ENCODE measurements around the gene FNIP1. TPM values are rescaled to one million over a fixed set of nuclear protein-coding genes. Genes with fewer than 3 reads are reported as not detected.

Gene FNIP1
- total RNA-seq, 4 donors from 2014 or later: 24.3 to 54.9 (median 40.8) TPM

GRCh38 chr5:131756942-131757341, 39.9 kb downstream of the FNIP1 start:
- WGBS, 2 donors (ENCODE audit: low coverage in 1 of 2): 33 to 36% methylated on average over 1 of the region's 1 CpG
- TF ChIP-seq CTCF (IDR thresholded peaks at IDR 0.05) (no peak), POLR2A (IDR thresholded peaks at IDR 0.05) (no peak), POLR2AphosphoS5 (IDR thresholded peaks at IDR 0.05) (no peak), EP300 (IDR thresholded peaks at IDR 0.05; ENCODE audit: low read depth) (no peak)
- H3K4me3 ChIP-seq: no peak overlapping the region
- no peaks in the 10 kb centered on the region for H3K9me3 ChIP-seq
- no peak for DNase-seq
- in situ Hi-C loops (cut with MboI; ENCODE audit: low pct_ligation_motif_present in 1 of 4, low pct_unique_long_range_greater_than_20kb in 1 of 4, low sequenced_read_pairs in 3 of 4) (no loop called here), intact Hi-C loops (cut with DNase I; ENCODE audit: low total_unique reads) (no loop called here)
- no peaks in the 10 kb centered on the region for H3K27me3 ChIP-seq
- H3K36me3 ChIP-seq: no peaks in the 10 kb centered on the region
- no peak overlapping the region for H3K27ac ChIP-seq
- H3K4me1 ChIP-seq: peaks cover 0 to 35% (median 13%) of the 10 kb centered on the region in 4 donors

- peaks cover 0 to 29% (median 11%) of the 10 kb centered on the region in 4 donors for H3K4me1 ChIP-seq
- no peaks in the 10 kb centered on the region for H3K27me3 ChIP-seq
- intact Hi-C loops (cut with DNase I; ENCODE audit: low total_unique reads): no loop called here
- H3K4me3 ChIP-seq: no peak overlapping the region
- 67 to 88% methylated on average over 1 of the region's 1 CpG for WGBS, 2 donors (ENCODE audit: low coverage in 1 of 2)
- no peak for DNase-seq
- H3K27ac ChIP-seq: no peak overlapping the region
- TF ChIP-seq CTCF (IDR thresholded peaks at IDR 0.05) (no peak), POLR2A (IDR thresholded peaks at IDR 0.05) (no peak), POLR2AphosphoS5 (IDR thresholded peaks at IDR 0.05) (no peak), EP300 (IDR thresholded peaks at IDR 0.05; ENCODE audit: low read depth) (no peak)
- no peaks in the 10 kb centered on the region for H3K9me3 ChIP-seq
- H3K36me3 ChIP-seq: no peaks in the 10 kb centered on the region
- in situ Hi-C loops (cut with MboI; ENCODE audit: low pct_ligation_motif_present in 1 of 4, low pct_unique_long_range_greater_than_20kb in 1 of 4, low sequenced_read_pairs in 3 of 4): no loop called here
Measured at GRCh38 chr5:131754363-131754762, 42.5 kb downstream of the FNIP1 start.

- H3K4me1 ChIP-seq: peaks cover 0 to 14% (median 2%) of the 10 kb centered on the region in 4 donors
- TF ChIP-seq POLR2A (IDR thresholded peaks at IDR 0.05): no peak
- TF ChIP-seq EP300 (IDR thresholded peaks at IDR 0.05; ENCODE audit: low read depth): no peak
- TF ChIP-seq POLR2AphosphoS5 (IDR thresholded peaks at IDR 0.05): no peak
- TF ChIP-seq CTCF (IDR thresholded peaks at IDR 0.05): no peak
- in situ Hi-C loops (cut with MboI; ENCODE audit: low pct_ligation_motif_present in 1 of 4, low pct_unique_long_range_greater_than_20kb in 1 of 4, low sequenced_read_pairs in 3 of 4) (no loop called here), intact Hi-C loops (cut with DNase I; ENCODE audit: low total_unique reads) (no loop called here)
- WGBS, 2 donors (ENCODE audit: low coverage in 1 of 2): 74 to 94% methylated on average over 2 of the region's 2 CpGs
- H3K9me3 ChIP-seq: no peaks in the 10 kb centered on the region
- no peak overlapping the region for H3K4me3 ChIP-seq
- no peaks in the 10 kb centered on the region for H3K27me3 ChIP-seq
- H3K36me3 ChIP-seq: peaks cover 0 to 3% (median 0%) of the 10 kb centered on the region in 4 donors
- no peak for DNase-seq
- no peak overlapping the region for H3K27ac ChIP-seq
Measured at GRCh38 chr5:131751506-131751905, 45.3 kb downstream of the FNIP1 start.

GRCh38 chr5:131749723-131750470, 46.9 kb downstream of the FNIP1 start:
- Histone ChIP-seq H3K36me3 (peaks cover 0 to 5% (median 0%) of the 10 kb centered on the region in 4 donors), H3K27me3 (no peaks in the 10 kb centered on the region), H3K4me3 (no peak overlapping the region), H3K4me1 (peaks cover 0 to 13% (median 2%) of the 10 kb centered on the region in 4 donors), H3K9me3 (no peaks in the 10 kb centered on the region), H3K27ac (no peak overlapping the region)
- 95 to 97% methylated on average over 6 to 7 of the region's 7 CpGs for WGBS, 2 donors (ENCODE audit: low coverage in 1 of 2)
- in situ Hi-C loops (cut with MboI; ENCODE audit: low pct_ligation_motif_present in 1 of 4, low pct_unique_long_range_greater_than_20kb in 1 of 4, low sequenced_read_pairs in 3 of 4): no loop called here
- TF ChIP-seq POLR2A (IDR thresholded peaks at IDR 0.05): no peak
- TF ChIP-seq EP300 (IDR thresholded peaks at IDR 0.05; ENCODE audit: low read depth): no peak
- TF ChIP-seq CTCF (IDR thresholded peaks at IDR 0.05): no peak
- no peak for TF ChIP-seq POLR2AphosphoS5 (IDR thresholded peaks at IDR 0.05)
- DNase-seq: no peak
- intact Hi-C loops (cut with DNase I; ENCODE audit: low total_unique reads): no loop called here

Data from transverse colon (tissue), 4 donors.